ENCODE data around the gene PTPN1. TPM values are rescaled to one million over a fixed set of nuclear protein-coding genes. Genes with fewer than 3 reads are reported as not detected.
A peak's percentile ranks its signal among the peaks of the same experiment; 100 is the strongest.

Gene PTPN1
- total and polyA plus RNA-seq, 3 donors from 2014 or later: 42.0 to 44.3 (median 44.0) TPM

GRCh38 chr20:50510706-50511542, 741 bp downstream of the PTPN1 start:
- Histone ChIP-seq H3K27me3 (no peaks in the 10 kb centered on the region), H3K9me3 (no peaks in the 10 kb centered on the region), H3K4me3 (peak overlapping the region; percentile 98), H3K36me3 (ENCODE audit: low read depth, missing control alignments) (no peaks in the 10 kb centered on the region), H3K4me1 (peaks cover 30% of the 10 kb centered on the region), H3K27ac (peak overlapping the region; percentile 87 to 89)
- 2 to 3% methylated on average over 32 of the region's 32 CpGs for WGBS, 2 donors
- peak; percentile 32 for DNase-seq
- TF ChIP-seq POLR2A (IDR thresholded peaks at IDR 0.05): no peak
- no peak for TF ChIP-seq CTCF (IDR thresholded peaks at IDR 0.05)
- intact Hi-C loops (cut with DNase I; ENCODE audit: low total_unique reads): no loop called here

- intact Hi-C loops (cut with DNase I; ENCODE audit: low total_unique reads): no loop called here
- H3K9me3 ChIP-seq: no peaks in the 10 kb centered on the region
- DNase-seq: no peak
- 49 to 58% methylated on average over 1 of the region's 1 CpG for WGBS, 2 donors
- H3K4me3 ChIP-seq: no peak overlapping the region
- no peaks in the 10 kb centered on the region for H3K27me3 ChIP-seq
- no peaks in the 10 kb centered on the region for H3K36me3 ChIP-seq (ENCODE audit: low read depth, missing control alignments)
- peaks cover 36% of the 10 kb centered on the region for H3K4me1 ChIP-seq
- H3K27ac ChIP-seq: peak overlapping the region; percentile 43 to 56
- TF ChIP-seq CTCF (IDR thresholded peaks at IDR 0.05): no peak
- TF ChIP-seq POLR2A (IDR thresholded peaks at IDR 0.05): no peak
These were observed 2.1 kb downstream of the PTPN1 start for GRCh38 chr20:50512323-50512722.

GRCh38 chr20:50513169-50514034, 3.2 kb downstream of the PTPN1 start:
- no peak overlapping the region for H3K4me3 ChIP-seq
- intact Hi-C loops (cut with DNase I; ENCODE audit: low total_unique reads): no loop called here

GRCh38 chr20:50514035-50514337, 3.8 kb downstream of the PTPN1 start:
- H3K36me3 ChIP-seq (ENCODE audit: low read depth, missing control alignments): no peaks in the 10 kb centered on the region
- peaks cover 43% of the 10 kb centered on the region for H3K4me1 ChIP-seq
- H3K27ac ChIP-seq: no peak overlapping the region
- no peaks in the 10 kb centered on the region for H3K9me3 ChIP-seq
- TF ChIP-seq CTCF (IDR thresholded peaks at IDR 0.05): no peak
- no peak for TF ChIP-seq POLR2A (IDR thresholded peaks at IDR 0.05)
- 89 to 94% methylated on average over 2 of the region's 2 CpGs for WGBS, 2 donors
- no peak overlapping the region for H3K4me3 ChIP-seq
- no peaks in the 10 kb centered on the region for H3K27me3 ChIP-seq
- intact Hi-C loops (cut with DNase I; ENCODE audit: low total_unique reads): no loop called here
- no peak for DNase-seq

More at GRCh38 chr20:50513169-50514034, 3.2 kb downstream of the PTPN1 start:
- DNase-seq: no peak
- Histone ChIP-seq H3K27ac (peak overlapping the region in 1 of 2 donors; percentile 43), H3K27me3 (no peaks in the 10 kb centered on the region), H3K4me1 (peaks cover 37% of the 10 kb centered on the region), H3K9me3 (no peaks in the 10 kb centered on the region), H3K36me3 (ENCODE audit: low read depth, missing control alignments) (no peaks in the 10 kb centered on the region)
- TF ChIP-seq CTCF (IDR thresholded peaks at IDR 0.05): no peak
- TF ChIP-seq POLR2A (IDR thresholded peaks at IDR 0.05): no peak
- 57 to 67% methylated on average over 5 of the region's 5 CpGs for WGBS, 2 donors
